Endothelial cell of umbilical vein (primary cell): ENCODE data around the gene TESK2. TPM values are rescaled to one million over a fixed set of nuclear protein-coding genes. Genes with fewer than 3 reads are reported as not detected.

Experiments used
- BruUV-seq: library from RNA; stranded (reverse); fragments of 400-500 nt; replicated peaks from 2 replicates; lab custom pipeline; 2021; lab: Mats Ljungman, UMichigan
- CTCF ChIA-PET: fragments of 300-600, 350-600 bp; sonication (Branson Sonifier 250); formaldehyde crosslinking; loops from one replicate; lab custom pipeline; 2021; ENCODE audit warnings: antibody characterized with exemption, inconsistent platforms; lab: Charles Lee
- POLR2A ChIA-PET: fragments of 300-600, 350-600 bp; sonication (Branson Sonifier 250); formaldehyde crosslinking; loops from one replicate; lab custom pipeline; 2021; ENCODE audit warnings: antibody characterized with exemption, inconsistent platforms; lab: Charles Lee
- DNase-seq: peaks from one replicate; pipeline ENCODE4 v3.0.0-alpha.2; 2011; ENCODE audit warnings: low read depth, low spot score
- FAIRE-seq: peaks from 2 replicates; lab custom pipeline; 2011; peaks lifted over from hg19 to GRCh38; lab: Jason Lieb, UNC
- H2AFZ ChIP-seq: 2 replicates; pipeline ENCODE4 v1.6.0; 2012; ENCODE audit warnings: low read depth, low read length, control low read depth, inconsistent platforms
- H3K27ac ChIP-seq: 2 replicates; pipeline ENCODE4 v1.5.1; 2011; ENCODE audit warnings: low read depth, mild to moderate bottlenecking, control low read depth, low read length, moderate library complexity; ENCODE audit not compliant: insufficient read depth
- H3K27me3 ChIP-seq, 2 experiments: 2 replicates each; pipeline versions ENCODE4 v1.6.0 to v1.6.1; 2011; ENCODE audit warnings: low read length in 2 of 2, mixed read lengths in 1 of 2; ENCODE audit not compliant: control insufficient read depth in 2 of 2, insufficient read depth in 2 of 2
- H3K36me3 ChIP-seq, 2 experiments: 2 replicates in 1 of 2; 3 replicates in 1 of 2; pipeline ENCODE4 v1.5.1; 2011; ENCODE audit warnings: low read length in 2 of 2, mild to moderate bottlenecking in 1 of 2, moderate library complexity in 1 of 2; ENCODE audit not compliant: control insufficient read depth in 2 of 2, insufficient read depth in 2 of 2; ENCODE audit errors: extremely low read depth in 1 of 2
- H3K4me1 ChIP-seq: 3 replicates; pipeline ENCODE4 v1.5.1; 2011; ENCODE audit warnings: mild to moderate bottlenecking, low read length; ENCODE audit not compliant: control insufficient read depth, insufficient read depth; ENCODE audit errors: extremely low read depth
- H3K4me2 ChIP-seq: 2 replicates; pipeline ENCODE4 v1.6.1; 2011; ENCODE audit warnings: low read length, control low read depth, mixed read lengths; ENCODE audit not compliant: insufficient read depth
- H3K4me3 ChIP-seq, 3 experiments: fragments of 200-600 bp in 1 of 3; sonication (generic), shearing (Covaris generic) in 1 of 3; replicated peaks in 1 of 3; 2 replicates each; pipeline ENCODE4 v1.5.1; 2011 to 2016; ENCODE audit warnings: control low read depth in 3 of 3, low read length in 3 of 3, mild to moderate bottlenecking in 2 of 3, inconsistent platforms in 1 of 3, low read depth in 1 of 3, moderate library complexity in 1 of 3; ENCODE audit not compliant: insufficient read depth in 1 of 3
- H3K79me2 ChIP-seq: 2 replicates; pipeline ENCODE4 v1.6.0; 2012; ENCODE audit warnings: low read length, inconsistent platforms; ENCODE audit not compliant: control insufficient read depth, insufficient read depth
- H3K9ac ChIP-seq: replicated peaks from 2 replicates; pipeline ENCODE3; 2011; ENCODE audit warnings: low read length, control low read depth; ENCODE audit not compliant: insufficient read depth; ENCODE audit errors: extremely low read depth
- H3K9me1 ChIP-seq: replicated peaks from 3 replicates; pipeline ENCODE4 v1.6.0; 2011; ENCODE audit warnings: mild to moderate bottlenecking, low read length; ENCODE audit not compliant: control insufficient read depth, insufficient read depth; ENCODE audit errors: extremely low read depth
- H3K9me3 ChIP-seq: replicated peaks from 2 replicates; pipeline ENCODE4 v1.5.1; 2012; ENCODE audit warnings: low read length, inconsistent platforms; ENCODE audit not compliant: control insufficient read depth, insufficient read depth
- H4K20me1 ChIP-seq: replicated peaks from 2 replicates; pipeline ENCODE3; 2011; ENCODE audit warnings: mild to moderate bottlenecking, low read length; ENCODE audit not compliant: control insufficient read depth, insufficient read depth; ENCODE audit errors: extremely low read depth
- CTCF ChIP-seq, 2 donors: IDR thresholded peaks; 1 replicate in 1 of 2; 2 replicates in 1 of 2; pipeline ENCODE4 v1.5.1; 2011; ENCODE audit warnings: low read length in 2 of 2, mild to moderate bottlenecking in 2 of 2, moderate library complexity in 2 of 2, control low read depth in 1 of 2, inconsistent platforms in 1 of 2, low read depth in 1 of 2; ENCODE audit not compliant: insufficient read depth in 1 of 2; ENCODE audit errors: extremely low read depth in 1 of 2
- EZH2 ChIP-seq: IDR thresholded peaks from 2 replicates; pipeline ENCODE4 v1.6.1; 2012; ENCODE audit warnings: borderline replicate concordance, low read depth, mild to moderate bottlenecking, moderate library complexity, low read length, inconsistent platforms; ENCODE audit not compliant: severe bottlenecking
- GATA2 ChIP-seq: IDR thresholded peaks from 2 replicates; pipeline ENCODE4 v1.7.0; 2011; ENCODE audit warnings: low read depth, mild to moderate bottlenecking, moderate library complexity, mixed read lengths, low read length; ENCODE audit not compliant: insufficient read length, insufficient read depth
- JUN ChIP-seq: IDR thresholded peaks from 2 replicates; pipeline ENCODE4 v1.6.1; 2011; ENCODE audit warnings: borderline replicate concordance, low read depth; ENCODE audit not compliant: insufficient read length, insufficient read depth
- MAX ChIP-seq: IDR thresholded peaks from 2 replicates; pipeline ENCODE4 v1.6.1; 2011; ENCODE audit not compliant: insufficient read depth, insufficient read length
- POLR2A ChIP-seq: IDR thresholded peaks from 2 replicates; pipeline ENCODE4 v1.6.1; 2012; ENCODE audit warnings: low read depth, mild to moderate bottlenecking, control low read depth, low read length
- POLR2AphosphoS5 ChIP-seq: IDR thresholded peaks from 2 replicates; pipeline ENCODE4 v1.6.1; 2012; ENCODE audit warnings: low read depth, mild to moderate bottlenecking, control low read depth, low read length, moderate library complexity; ENCODE audit not compliant: insufficient read depth
- dilution Hi-C: fragments of 300-500 bp; cut with MboI; formaldehyde crosslinking; loops from one replicate; pipeline ENCODE4 v1.15.0; 2019; ENCODE audit warnings: low sequenced_read_pairs; ENCODE audit not compliant: extremely low pct_ligation_motif_present
- intact Hi-C: fragments of 100-400 bp; cut with micrococcal nuclease; formaldehyde crosslinking; loops from one replicate; pipeline ENCODE4 v1.10.0; 2022
- polyA plus RNA-seq, 4 experiments: library from polyadenylated mRNA; depleted of rRNA in 3 of 4; stranded (reverse) in 3 of 4; unstranded in 1 of 4; fragments of >200 nt; gene quantifications; 2 replicates each; pipeline versions ENCODE4 v1.2.1 to v1.2.3, GENCODE V29; 2011 to 2012; ENCODE audit warnings: missing spikeins in 1 of 4
- total RNA-seq: library from RNA; stranded (reverse); gene quantifications from 2 replicates; pipeline ENCODE4 v1.2.3, GENCODE V29; 2021

Gene TESK2
- total and polyA plus RNA-seq, 2 donors (not counting 3 experiments of a cell fraction or from before 2014, with no cell fraction given), result 2.1 to 2.6 TPM

DNA sequence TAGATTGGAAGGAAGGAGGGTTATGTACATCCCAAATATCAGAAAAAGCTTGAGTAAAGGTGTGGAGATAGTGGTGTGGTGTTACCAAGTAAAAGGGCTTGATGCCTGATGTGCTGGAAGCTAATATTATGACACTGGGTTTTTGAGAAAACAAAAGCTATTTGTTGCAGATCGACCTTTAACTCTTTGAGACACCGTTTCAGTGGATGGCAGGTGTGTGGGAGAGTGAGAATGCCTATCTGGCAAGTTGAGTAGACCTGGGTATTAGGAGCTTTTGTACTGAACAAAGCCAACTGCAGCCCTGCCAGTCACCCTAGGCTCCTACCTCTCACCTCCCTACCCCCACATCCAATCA lies 10.5 kb upstream of the TESK2 start:
- FAIRE-seq, result no peak
- ChIA-PET CTCF (interaction anchor here (1.1 to 2.3 kb wide), 3 partner anchors 8 to 67 kb away, joined by 6 to 12 read pairs (median 10); no protein-coding TSS in a partner anchor), POLR2A (interaction anchor here (3.2 kb wide), 1 partner anchor 20 kb away, joined by 41 read pairs; the partner anchor contains the start of gene PRDX1)
- Histone ChIP-seq H3K4me1 (peaks cover 11% of the 10 kb centered on the region), H3K4me3 (no peak overlapping the region), H3K9ac (no peak overlapping the region), H3K79me2 (no peaks in the 10 kb centered on the region), H3K9me1 (no peaks in the 10 kb centered on the region), H3K27me3 (no peaks in the 10 kb centered on the region), H3K27ac (no peak overlapping the region), H2AFZ (no peak overlapping the region), H3K9me3 (no peaks in the 10 kb centered on the region), H3K36me3 (no peaks in the 10 kb centered on the region), H4K20me1 (no peaks in the 10 kb centered on the region), H3K4me2 (no peak overlapping the region)
- TF ChIP-seq JUN (no peak), POLR2AphosphoS5 (no peak), MAX (no peak), CTCF (IDR thresholded peaks at IDR 0.05; ENCODE audit: extremely low read depth in 1 of 2, insufficient read depth in 1 of 2, low read depth in 1 of 2, low read length in 2 of 2) (no peak), EZH2 (no peak), GATA2 (no peak), POLR2A (no peak)
- intact Hi-C loops (no loop called here), dilution Hi-C loops (no loop called here)
- DNase-seq, result no peak
- no TSS peak for BruUV-seq
